ENCODE results near the gene SLC25A29.

SLC25A29 gene

GRCh38 chr14:100340423-100340813, 34.2 kb upstream of the SLC25A29 start:
- TF ChIP-seq CTCF (IDR thresholded peaks at IDR 0.05; ENCODE audit: insufficient read depth, low read length, poor library complexity, severe bottlenecking), result no peak
- no peak for DNase-seq (ENCODE audit: extremely low read depth, insufficient read length)
- H3K4me3 ChIP-seq (replicated peaks; ENCODE audit: low read depth, low read length), result no peak overlapping the region
- no peaks in the 10 kb centered on the region for H3K27me3 ChIP-seq (replicated peaks; ENCODE audit: control insufficient read depth, insufficient read depth, low read length)
- peaks cover 30% of the 10 kb centered on the region for H3K36me3 ChIP-seq (ENCODE audit: control insufficient read depth, insufficient read depth, low read length)

- DNase-seq (ENCODE audit: extremely low read depth, insufficient read length), result no peak
- H3K4me3 ChIP-seq (replicated peaks; ENCODE audit: low read depth, low read length), result no peak overlapping the region
- peaks cover 32% of the 10 kb centered on the region for H3K36me3 ChIP-seq (ENCODE audit: control insufficient read depth, insufficient read depth, low read length)
- H3K27me3 ChIP-seq (replicated peaks; ENCODE audit: control insufficient read depth, insufficient read depth, low read length), result no peaks in the 10 kb centered on the region
- no peak for TF ChIP-seq CTCF (IDR thresholded peaks at IDR 0.05; ENCODE audit: insufficient read depth, low read length, poor library complexity, severe bottlenecking)
Measured at GRCh38 chr14:100339766-100340422, 33.6 kb upstream of the SLC25A29 start.

GRCh38 chr14:100336618-100337530, 30.6 kb upstream of the SLC25A29 start:
- no peaks in the 10 kb centered on the region for H3K27me3 ChIP-seq (replicated peaks; ENCODE audit: control insufficient read depth, insufficient read depth, low read length)
- H3K36me3 ChIP-seq (ENCODE audit: control insufficient read depth, insufficient read depth, low read length), result peaks cover 43% of the 10 kb centered on the region
- no peak overlapping the region for H3K4me3 ChIP-seq (replicated peaks; ENCODE audit: low read depth, low read length)
- no peak for TF ChIP-seq CTCF (IDR thresholded peaks at IDR 0.05; ENCODE audit: insufficient read depth, low read length, poor library complexity, severe bottlenecking)
- DNase-seq (ENCODE audit: extremely low read depth, insufficient read length), result no peak

GRCh38 chr14:100334904-100335303, 28.7 kb upstream of the SLC25A29 start:
- Histone ChIP-seq H3K36me3 (ENCODE audit: control insufficient read depth, insufficient read depth, low read length) (peaks cover 34% of the 10 kb centered on the region), H3K27me3 (replicated peaks; ENCODE audit: control insufficient read depth, insufficient read depth, low read length) (no peaks in the 10 kb centered on the region), H3K4me3 (replicated peaks; ENCODE audit: low read depth, low read length) (no peak overlapping the region)
- no peak for TF ChIP-seq CTCF (IDR thresholded peaks at IDR 0.05; ENCODE audit: insufficient read depth, low read length, poor library complexity, severe bottlenecking)
- no peak for DNase-seq (ENCODE audit: extremely low read depth, insufficient read length)

- TF ChIP-seq CTCF (IDR thresholded peaks at IDR 0.05; ENCODE audit: insufficient read depth, low read length, poor library complexity, severe bottlenecking), result no peak
- H3K27me3 ChIP-seq (replicated peaks; ENCODE audit: control insufficient read depth, insufficient read depth, low read length), result no peaks in the 10 kb centered on the region
Measured at GRCh38 chr14:100333827-100334226, 27.6 kb upstream of the SLC25A29 start.

More at GRCh38 chr14:100333827-100334226, 27.6 kb upstream of the SLC25A29 start:
- Histone ChIP-seq H3K4me3 (replicated peaks; ENCODE audit: low read depth, low read length) (no peak overlapping the region), H3K36me3 (ENCODE audit: control insufficient read depth, insufficient read depth, low read length) (peaks cover 28% of the 10 kb centered on the region)
- DNase-seq (ENCODE audit: extremely low read depth, insufficient read length), result no peak

Measured in GM06990 (cell line).